ENCODE measurements around the gene ABCA8.
"Not testable (repeated sequence)": the region's sequence is repeated elsewhere in the genome, so short reads cannot be mapped to it uniquely, and the experiment has no call there.

ABCA8 gene

DNA sequence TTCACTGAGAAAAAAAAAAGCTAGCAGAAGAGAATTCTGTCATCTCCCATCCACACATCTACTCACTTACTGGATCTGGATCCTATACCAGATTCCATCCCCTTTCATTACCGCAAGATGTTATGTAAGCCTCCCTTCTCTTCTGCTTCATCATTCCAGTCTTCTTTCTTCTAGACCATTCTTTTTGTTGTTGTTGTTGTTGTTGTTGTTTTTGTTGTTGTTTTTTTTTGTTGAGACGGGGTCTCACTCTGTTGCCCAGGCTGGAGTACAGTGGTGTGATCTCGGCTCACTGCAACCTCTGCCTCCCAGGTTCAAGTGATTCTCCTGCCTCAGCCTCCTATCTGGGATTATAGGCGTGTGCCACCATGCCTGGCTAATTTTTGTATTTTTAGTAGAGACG lies 131.0 kb downstream of the ABCA8 start:
- not testable (repeated sequence) for DNase-seq

DNA sequence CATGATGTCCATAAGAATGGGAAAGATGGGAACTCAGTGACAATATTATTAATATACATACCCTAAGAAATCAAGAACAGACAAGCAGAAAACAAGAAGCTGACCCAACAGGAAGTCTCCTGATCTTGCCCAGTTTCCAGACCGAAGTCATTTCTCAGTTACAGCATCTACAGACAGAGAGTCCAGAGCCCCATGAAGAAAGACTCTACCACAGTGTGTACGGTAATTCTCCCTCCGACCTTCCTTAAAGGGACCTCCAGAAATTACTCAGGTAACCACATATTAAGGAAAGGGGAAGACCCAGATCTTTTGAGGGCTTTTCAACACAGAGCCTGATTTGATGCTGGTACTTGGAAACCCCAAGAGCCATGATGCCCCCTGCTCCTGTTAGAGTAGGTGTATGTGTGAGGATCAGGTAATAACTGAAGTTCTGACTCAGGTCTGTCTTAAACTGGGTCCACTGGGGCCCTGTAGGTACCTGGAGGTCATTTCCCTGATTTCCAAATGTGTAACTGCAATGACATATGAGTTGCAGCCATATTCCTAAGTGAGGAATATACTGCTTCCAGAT lies 132.4 kb downstream of the ABCA8 start:
- DNase-seq: no peak

DNA sequence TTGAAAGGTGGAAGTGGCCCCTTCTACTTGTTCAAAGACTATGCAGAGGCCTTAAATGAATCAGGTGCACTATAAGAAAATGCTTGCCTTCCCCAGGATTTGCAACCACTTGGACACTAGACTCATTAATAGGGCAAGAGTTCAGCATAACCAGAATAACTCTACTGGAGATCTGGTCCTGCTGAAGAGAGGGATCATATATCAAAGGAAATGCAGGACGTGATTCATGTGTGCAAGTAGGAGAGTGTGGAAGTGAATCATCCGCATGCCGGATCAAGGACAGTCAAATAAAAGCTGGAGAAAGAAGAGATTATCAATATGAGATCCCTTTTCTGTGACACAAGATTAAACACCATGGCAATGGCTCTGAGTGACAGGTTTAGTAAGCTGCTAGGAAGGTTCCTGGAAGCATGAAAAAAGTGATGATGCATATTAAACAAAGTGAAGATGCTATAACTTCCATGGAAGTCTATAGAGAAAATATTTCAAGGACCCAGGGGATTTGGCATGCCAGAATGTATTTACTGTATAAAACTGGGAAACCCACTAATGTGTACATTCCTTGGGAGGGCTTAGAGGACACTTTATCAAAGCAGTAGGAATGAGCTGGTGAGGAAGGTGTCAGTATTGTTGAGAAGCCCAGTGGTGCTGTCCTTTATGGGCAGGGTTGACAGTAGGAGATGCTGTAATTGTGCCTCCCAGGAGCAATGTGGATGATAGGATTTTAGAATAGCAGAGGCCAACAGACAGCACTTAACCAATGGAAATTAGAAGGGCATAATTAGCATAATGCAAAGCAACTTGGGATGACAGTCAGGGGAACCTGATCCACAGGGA lies 133.1 kb downstream of the ABCA8 start:
- DNase-seq: no peak

DNA sequence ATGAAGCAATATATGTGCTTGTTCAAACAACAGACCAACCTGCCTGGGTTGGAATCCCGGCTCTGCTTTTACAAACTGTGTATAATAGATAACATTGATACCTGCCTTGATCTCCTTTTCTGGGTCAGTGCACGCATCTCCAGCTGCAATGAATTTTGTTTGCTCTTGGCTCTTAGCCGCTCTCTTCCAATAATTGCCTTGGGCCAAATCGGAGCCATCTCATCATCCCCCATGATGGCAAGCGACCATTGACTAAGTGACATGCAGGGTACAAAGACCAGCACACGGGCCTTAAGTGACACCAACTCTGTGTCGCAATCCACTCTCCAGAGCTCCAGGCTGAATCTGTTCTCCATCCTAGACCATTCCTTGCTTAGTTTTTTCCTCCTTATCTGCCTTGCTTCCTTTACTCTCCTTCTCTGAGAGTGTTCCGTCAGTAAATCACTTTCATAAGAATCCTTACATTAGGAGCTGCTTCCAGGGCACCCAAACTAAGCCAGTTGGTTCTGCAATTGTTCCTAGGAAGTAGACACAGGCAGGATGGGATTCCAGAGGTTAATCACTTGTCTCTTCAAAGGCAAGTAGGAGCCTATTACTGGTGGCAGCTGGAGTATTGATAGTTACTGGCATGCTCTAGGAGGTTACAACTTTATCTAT lies 134.2 kb downstream of the ABCA8 start:
- DNase-seq: no peak

DNA sequence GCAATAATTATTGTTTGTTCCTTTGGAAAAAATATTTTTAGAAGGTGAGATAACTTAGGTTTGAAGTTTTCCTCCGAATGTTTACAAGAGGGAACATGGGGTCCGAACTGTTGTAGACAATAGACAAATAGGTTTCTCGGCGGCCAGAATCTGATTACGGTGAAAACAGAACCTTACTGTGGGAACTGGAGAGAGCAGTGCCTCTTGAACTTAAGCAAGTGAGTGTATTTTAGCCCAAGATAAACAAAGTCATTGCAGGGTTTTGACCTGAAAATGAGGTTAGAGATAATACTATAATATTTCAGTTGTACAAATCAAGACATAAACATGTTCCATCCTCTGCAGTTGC lies 134.7 kb downstream of the ABCA8 start:
- no peak for DNase-seq

DNA sequence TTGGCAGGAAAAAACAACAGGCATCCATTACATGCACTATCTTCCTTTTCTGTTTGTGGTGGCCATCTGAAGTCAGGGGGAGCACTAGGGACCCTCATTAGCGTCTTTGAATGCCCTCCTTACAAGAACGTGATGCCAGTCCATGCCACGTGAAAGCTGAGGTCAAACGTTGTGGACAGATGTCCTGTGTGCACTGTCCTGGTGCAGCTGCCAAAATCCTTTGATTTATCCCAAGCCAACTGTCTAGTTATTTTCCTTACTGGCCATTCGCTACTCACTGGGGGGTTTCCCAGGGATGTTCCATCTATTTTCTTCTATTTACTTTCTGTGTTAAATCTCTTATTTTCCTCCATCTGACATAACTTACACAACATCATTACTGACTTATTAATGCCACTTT lies 135.7 kb downstream of the ABCA8 start:
- no peak for DNase-seq
